ENCODE measurements around the gene LAMC3. TPM values are rescaled to one million over a fixed set of nuclear protein-coding genes. Genes with fewer than 3 reads are reported as not detected.

The LAMC3 gene
- total RNA-seq, 2 donors from 2014 or later: 0.55 to 156 TPM

DNA sequence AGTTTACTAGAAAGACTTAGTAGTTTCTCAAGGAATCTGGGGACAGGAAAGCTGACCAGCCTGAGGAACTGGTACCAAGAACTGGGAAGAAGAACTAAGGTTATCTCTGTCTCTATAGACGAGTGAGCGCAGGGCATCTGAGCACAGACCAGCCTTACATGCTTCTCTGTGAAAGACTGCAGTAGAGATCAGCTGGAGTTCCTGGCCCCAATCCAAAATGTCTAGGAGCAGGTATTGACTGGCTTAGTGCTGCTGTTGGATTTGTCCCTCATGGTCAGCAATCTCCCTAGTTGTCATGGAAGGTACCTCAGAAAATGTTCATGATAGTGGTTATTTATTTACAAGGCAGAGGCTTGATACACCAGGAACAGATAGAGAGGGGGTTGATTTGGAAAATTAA, 129.7 kb downstream of the LAMC3 start:
- H3K36me3 ChIP-seq: peaks cover 7 to 20% of the 10 kb centered on the region in 2 donors
- 87% methylated on average over 2 of the region's 2 CpGs for WGBS
- no peak for DNase-seq (ENCODE audit: low spot score)

DNA sequence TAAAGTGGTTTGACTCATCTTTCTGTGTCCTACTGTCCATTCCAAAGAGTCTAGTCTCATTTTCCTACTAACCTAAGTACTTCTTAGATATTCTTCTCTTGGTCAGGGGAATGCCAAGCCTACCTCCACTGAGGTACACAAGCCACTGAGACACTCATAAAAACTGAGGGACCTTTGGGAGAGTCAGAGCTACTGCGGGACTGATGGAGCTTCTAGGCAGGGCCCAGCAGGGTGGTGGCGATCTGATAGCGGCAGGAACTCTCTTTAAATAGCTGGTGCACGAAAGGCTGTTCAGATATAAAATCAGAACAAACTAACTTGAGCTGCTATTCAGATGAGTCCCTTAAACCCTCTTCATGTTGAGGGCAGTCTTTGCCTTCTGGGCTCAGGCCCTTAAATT, 131.1 kb downstream of the LAMC3 start:
- H3K36me3 ChIP-seq: peaks cover 7 to 19% of the 10 kb centered on the region in 2 donors
- H3K9me3 ChIP-seq: no peaks in the 10 kb centered on the region
- intact Hi-C loops (cut with DNase I): no loop called here
- 87% methylated on average over 4 of the region's 4 CpGs for WGBS
- H3K27me3 ChIP-seq (replicated peaks; ENCODE audit: insufficient read depth): no peaks in the 10 kb centered on the region
- no peak overlapping the region for H3K4me3 ChIP-seq
- no peak overlapping the region for H3K27ac ChIP-seq
- no peaks in the 10 kb centered on the region for H3K4me1 ChIP-seq (replicated peaks)
- TF ChIP-seq POLR2AphosphoS5 (IDR thresholded peaks at IDR 0.05): no peak
- TF ChIP-seq, protein P1, sequence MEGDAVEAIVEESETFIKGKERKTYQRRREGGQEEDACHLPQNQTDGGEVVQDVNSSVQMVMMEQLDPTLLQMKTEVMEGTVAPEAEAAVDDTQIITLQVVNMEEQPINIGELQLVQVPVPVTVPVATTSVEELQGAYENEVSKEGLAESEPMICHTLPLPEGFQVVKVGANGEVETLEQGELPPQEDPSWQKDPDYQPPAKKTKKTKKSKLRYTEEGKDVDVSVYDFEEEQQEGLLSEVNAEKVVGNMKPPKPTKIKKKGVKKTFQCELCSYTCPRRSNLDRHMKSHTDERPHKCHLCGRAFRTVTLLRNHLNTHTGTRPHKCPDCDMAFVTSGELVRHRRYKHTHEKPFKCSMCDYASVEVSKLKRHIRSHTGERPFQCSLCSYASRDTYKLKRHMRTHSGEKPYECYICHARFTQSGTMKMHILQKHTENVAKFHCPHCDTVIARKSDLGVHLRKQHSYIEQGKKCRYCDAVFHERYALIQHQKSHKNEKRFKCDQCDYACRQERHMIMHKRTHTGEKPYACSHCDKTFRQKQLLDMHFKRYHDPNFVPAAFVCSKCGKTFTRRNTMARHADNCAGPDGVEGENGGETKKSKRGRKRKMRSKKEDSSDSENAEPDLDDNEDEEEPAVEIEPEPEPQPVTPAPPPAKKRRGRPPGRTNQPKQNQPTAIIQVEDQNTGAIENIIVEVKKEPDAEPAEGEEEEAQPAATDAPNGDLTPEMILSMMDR (IDR thresholded peaks at IDR 0.05): no peak
- no peak for TF ChIP-seq POLR2A (IDR thresholded peaks at IDR 0.05)
- DNase-seq (ENCODE audit: low spot score): no peak

More for the DNA sequence above, 129.7 kb downstream of the LAMC3 start:
- Histone ChIP-seq H3K27me3 (replicated peaks; ENCODE audit: insufficient read depth) (no peaks in the 10 kb centered on the region), H3K4me3 (no peak overlapping the region), H3K27ac (no peak overlapping the region), H3K9me3 (no peaks in the 10 kb centered on the region), H3K4me1 (replicated peaks) (no peaks in the 10 kb centered on the region)
- TF ChIP-seq POLR2AphosphoS5 (IDR thresholded peaks at IDR 0.05): no peak
- TF ChIP-seq, protein P1 (IDR thresholded peaks at IDR 0.05): no peak
- TF ChIP-seq POLR2A (IDR thresholded peaks at IDR 0.05): no peak
- intact Hi-C loops (cut with DNase I): no loop called here

DNA sequence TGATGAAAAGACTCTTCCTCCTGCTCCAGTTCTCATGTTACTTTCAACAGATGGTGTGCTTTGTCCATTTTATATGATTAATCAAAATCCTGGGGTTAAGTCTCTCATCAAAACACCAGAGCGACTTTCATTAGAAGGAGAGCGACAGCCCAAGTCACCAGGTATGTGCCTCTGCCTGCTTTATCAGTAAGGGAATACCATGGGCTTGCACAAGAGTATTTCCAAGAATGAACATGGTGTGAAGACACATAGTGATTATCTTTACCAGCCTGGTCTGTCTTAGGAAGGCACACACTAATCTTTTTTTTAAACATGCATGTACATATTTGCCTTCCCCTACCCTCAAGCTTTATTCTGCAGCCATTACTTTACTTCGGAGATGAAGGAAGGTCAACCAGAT, 131.6 kb downstream of the LAMC3 start:
- H3K36me3 ChIP-seq: peaks cover 7 to 14% of the 10 kb centered on the region in 2 donors
- no peak for DNase-seq (ENCODE audit: low spot score)
- TF ChIP-seq, protein P1 (IDR thresholded peaks at IDR 0.05): no peak
- TF ChIP-seq POLR2AphosphoS5 (IDR thresholded peaks at IDR 0.05): no peak
- no peak for TF ChIP-seq POLR2A (IDR thresholded peaks at IDR 0.05)
- H3K9me3 ChIP-seq: no peaks in the 10 kb centered on the region
- H3K4me1 ChIP-seq (replicated peaks): no peaks in the 10 kb centered on the region
- no peaks in the 10 kb centered on the region for H3K27me3 ChIP-seq (replicated peaks; ENCODE audit: insufficient read depth)
- 93% methylated on average over 3 of the region's 3 CpGs for WGBS
- intact Hi-C loops (cut with DNase I): no loop called here
- H3K4me3 ChIP-seq: no peak overlapping the region
- no peak overlapping the region for H3K27ac ChIP-seq

DNA sequence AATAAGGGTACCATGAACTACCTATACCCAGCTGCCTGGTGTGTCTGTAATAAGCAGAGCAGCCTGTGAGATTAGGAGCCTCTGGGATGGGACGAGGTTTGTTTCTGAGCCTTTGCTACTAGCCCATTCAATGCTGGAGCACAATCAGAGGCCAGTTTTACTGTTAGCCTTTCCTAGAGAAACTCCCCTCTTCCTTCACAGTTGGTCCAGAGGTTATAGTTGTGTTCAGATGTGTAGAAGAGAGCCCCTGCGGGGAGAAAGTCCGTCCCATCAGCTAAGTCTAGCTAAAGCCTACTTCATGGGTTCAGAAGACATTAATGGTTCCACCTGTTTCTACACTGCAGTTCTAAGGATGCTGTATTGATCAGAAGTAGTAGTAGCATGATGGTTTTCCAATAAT, 133.2 kb downstream of the LAMC3 start:
- Histone ChIP-seq H3K9me3 (no peaks in the 10 kb centered on the region), H3K36me3 (peaks cover 7 to 12% of the 10 kb centered on the region in 2 donors), H3K4me3 (no peak overlapping the region), H3K4me1 (replicated peaks) (no peaks in the 10 kb centered on the region), H3K27me3 (replicated peaks; ENCODE audit: insufficient read depth) (no peaks in the 10 kb centered on the region), H3K27ac (no peak overlapping the region)
- no peak for DNase-seq (ENCODE audit: low spot score)
- TF ChIP-seq, protein P1 (IDR thresholded peaks at IDR 0.05): no peak
- TF ChIP-seq POLR2A (IDR thresholded peaks at IDR 0.05): no peak
- TF ChIP-seq POLR2AphosphoS5 (IDR thresholded peaks at IDR 0.05): no peak
- WGBS: 94% methylated on average over 3 of the region's 3 CpGs
- intact Hi-C loops (cut with DNase I): no loop called here

Small RNA genes lying within 50 kb of the gene (small RNA-seq; reads per million reads assigned to genes)
- gene RF00322: 0 reads per million in 2 donors
- 0 reads per million in 2 donors for gene RNU6-881P

Other genes starting within 250 kb of the LAMC3 start
- 10 to 100 TPM; 48.2 to 73.4 TPM for gene ABL1, start 173.9 kb upstream of the LAMC3 start, total RNA-seq
- gene QRFP, start 112.4 kb upstream of the LAMC3 start, total RNA-seq: 1 to 10 TPM in 1 of 2 donors, not detected in 1; 1.0 TPM
- gene FIBCD1, start 69.9 kb upstream of the LAMC3 start, total RNA-seq: 10 to 100 TPM in 1 of 2 donors, under 1 TPM in 1; 0.36 to 13.2 TPM
- gene AIF1L, start 87.4 kb downstream of the LAMC3 start, total RNA-seq: 10 to 100 TPM in 1 of 2 donors, 1 to 10 TPM in 1; 3.6 to 18.4 TPM
- gene NUP214, start 116.4 kb downstream of the LAMC3 start, total RNA-seq: 100 to 1,000 TPM in 1 of 2 donors, 10 to 100 TPM in 1; 43.9 to 115 TPM

Data from prostate gland (tissue), 2 donors.